ENCODE results near the gene CCNL2. TPM values are rescaled to one million over a fixed set of nuclear protein-coding genes. Genes with fewer than 3 reads are reported as not detected.

The CCNL2 gene
- total RNA-seq, 1 experiment from 2014 or later = 97.9 TPM

DNA sequence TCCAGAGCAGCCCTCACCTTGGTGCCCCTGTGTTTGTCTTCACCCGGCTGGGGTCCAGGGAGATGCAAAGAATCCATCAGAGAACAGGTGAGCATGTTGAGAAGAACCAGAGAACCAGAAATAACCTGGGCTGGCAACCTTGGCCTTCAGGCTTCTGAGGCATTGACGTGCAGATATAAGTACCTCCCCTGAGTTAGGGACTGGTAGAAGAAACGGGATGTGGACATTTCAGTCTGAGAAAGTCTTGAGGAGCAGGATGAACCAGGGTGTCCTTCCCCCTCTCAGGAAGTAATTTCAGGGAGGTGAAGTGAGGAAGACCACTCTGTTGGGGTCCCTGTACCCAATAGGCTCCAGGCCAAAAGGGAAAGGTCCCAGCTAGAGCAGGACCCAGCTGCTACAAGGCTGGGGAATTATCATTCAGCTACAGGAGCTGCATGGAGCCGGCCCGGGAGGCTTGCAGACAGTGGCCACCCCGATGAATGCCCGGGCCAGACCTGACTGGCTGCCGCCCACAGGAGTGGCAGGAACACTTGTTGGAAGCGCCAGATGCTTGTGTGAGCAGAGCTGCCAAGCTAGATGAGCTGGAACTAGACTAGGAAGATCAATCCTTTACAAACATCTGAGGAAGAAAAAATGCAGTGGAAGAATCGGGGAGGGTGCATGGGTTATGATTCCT, 22.4 kb downstream of the CCNL2 start:
- no peak for DNase-seq
- no peak overlapping the region for H2AFZ ChIP-seq (ENCODE audit: low read length)
- 0 out of 2 replicates have a peak, but pooled peaks cover 6% of the 10 kb centered on the region for H4K20me1 ChIP-seq (ENCODE audit: insufficient read depth, low read depth, low read length)
- peaks cover 6% of the 10 kb centered on the region; the same call in 1 of the 2 replicates for H3K36me3 ChIP-seq (ENCODE audit: insufficient read depth, low read length)
- H3K4me3 ChIP-seq (ENCODE audit: low read length) = peak overlapping the region; percentile 74; the same call in 1 of the 2 replicates
- H3K9me2 ChIP-seq (replicated peaks; ENCODE audit: insufficient read depth, low read length) = no peaks in the 10 kb centered on the region
- no peaks in the 10 kb centered on the region for H3K27me3 ChIP-seq (ENCODE audit: low read length)
- H3K79me2 ChIP-seq (ENCODE audit: low read length) = peaks cover 33% of the 10 kb centered on the region
- H3K4me2 ChIP-seq (ENCODE audit: low read depth, low read length, poor library complexity, severe bottlenecking) = peak overlapping the region; percentile 88
- peak overlapping the region; percentile 92; the same call in 1 of the 2 replicates for H3K9ac ChIP-seq (ENCODE audit: low read length)
- H3K9me3 ChIP-seq (ENCODE audit: low read length) = no peaks in the 10 kb centered on the region
- H3K27ac ChIP-seq (ENCODE audit: low read length) = no peak overlapping the region
- peaks cover 33% of the 10 kb centered on the region for H3K4me1 ChIP-seq (ENCODE audit: low read length)

DNA sequence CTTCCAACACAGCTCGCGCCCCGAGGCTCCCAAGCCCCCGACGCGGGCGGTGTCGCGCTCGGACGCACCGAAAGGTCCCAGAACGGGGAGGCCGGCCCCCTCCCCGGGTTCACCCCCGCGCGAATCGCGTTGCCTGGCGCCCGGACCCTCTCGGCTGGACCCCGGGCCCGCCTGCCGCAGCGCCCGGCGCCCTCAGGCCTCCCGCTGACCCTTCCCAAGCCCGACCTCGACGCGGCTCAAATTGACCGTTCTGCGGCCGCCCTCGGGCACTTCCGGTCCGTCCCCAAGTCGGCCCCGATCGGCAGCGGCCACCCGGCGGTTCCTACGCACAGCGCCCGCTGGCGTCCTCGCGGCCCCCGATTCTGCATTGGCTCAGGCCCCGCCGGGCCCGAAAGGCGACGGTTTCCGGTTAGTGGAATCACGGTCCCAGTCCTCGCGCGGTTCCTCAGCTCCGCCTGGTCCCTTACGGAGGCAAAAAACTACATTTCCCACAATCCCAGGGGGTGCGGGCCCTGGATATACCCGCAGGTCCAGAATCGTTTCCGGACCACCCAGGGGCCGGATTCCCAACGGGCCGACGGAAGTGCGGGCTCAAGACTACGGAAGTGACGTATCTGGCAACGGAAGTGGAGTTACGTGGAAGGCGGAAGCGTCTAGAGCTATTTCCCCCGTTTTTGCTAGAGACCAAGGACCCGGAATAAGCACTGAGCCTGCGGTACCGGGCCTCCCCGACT, 24.0 kb downstream of the CCNL2 start, which contains the start of gene AURKAIP1:
TSS of gene AURKAIP1 (minus strand) at position 279 of the 734 bp plus-strand sequence. CDS start 451 bp downstream, outside the sequence.
- H3K4me2 ChIP-seq (ENCODE audit: low read depth, low read length, poor library complexity, severe bottlenecking) = peak within 1 kb of the TSS; percentile 88
- peak; percentile 100 for DNase-seq
- no peaks in the 10 kb centered on the region for H3K27me3 ChIP-seq (ENCODE audit: low read length)
- H3K36me3 ChIP-seq (ENCODE audit: insufficient read depth, low read length) = 0 out of 2 replicates have a peak, but pooled peaks cover 6% of the 10 kb centered on the region
- no peaks in the 10 kb centered on the region for H3K9me3 ChIP-seq (ENCODE audit: low read length)
- peaks cover 35% of the 10 kb centered on the region for H3K4me1 ChIP-seq (ENCODE audit: low read length)
- no peaks in the 10 kb centered on the region for H3K9me2 ChIP-seq (replicated peaks; ENCODE audit: insufficient read depth, low read length)
- peak within 1 kb of the TSS; percentile 65 for H3K27ac ChIP-seq (ENCODE audit: low read length)
- H2AFZ ChIP-seq (ENCODE audit: low read length) = no peak within 1 kb of the TSS
- peak within 1 kb of the TSS; percentile 95 for H3K4me3 ChIP-seq (ENCODE audit: low read length)
- H3K9ac ChIP-seq (ENCODE audit: low read length) = peak within 1 kb of the TSS; percentile 92
- peaks cover 29% of the 10 kb centered on the region for H3K79me2 ChIP-seq (ENCODE audit: low read length)
- H4K20me1 ChIP-seq (ENCODE audit: insufficient read depth, low read depth, low read length) = 0 out of 2 replicates have a peak, but pooled peaks cover 6% of the 10 kb centered on the region

DNA sequence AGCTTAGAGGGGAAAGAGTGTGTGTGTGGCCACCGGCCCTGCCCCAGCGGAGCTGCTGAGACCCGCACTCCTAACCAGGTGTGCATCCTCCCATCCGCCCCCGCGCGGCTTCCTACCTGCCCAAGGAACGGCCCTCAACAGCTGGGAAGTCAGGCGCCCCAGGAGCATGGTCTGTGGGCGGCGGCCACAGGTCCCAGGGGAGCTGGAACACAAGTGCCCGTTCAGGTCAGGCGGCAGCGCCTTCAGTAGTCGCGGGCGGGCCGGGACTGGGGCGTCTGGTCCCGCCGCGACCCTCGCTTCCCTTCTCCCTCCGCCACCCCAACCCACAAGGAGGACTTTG, 24.6 kb downstream of the CCNL2 start:
- H3K27ac ChIP-seq (ENCODE audit: low read length) = peak overlapping the region; percentile 65
- H3K36me3 ChIP-seq (ENCODE audit: insufficient read depth, low read length) = 0 out of 2 replicates have a peak, but pooled peaks cover 6% of the 10 kb centered on the region
- H3K9ac ChIP-seq (ENCODE audit: low read length) = peak overlapping the region; percentile 92
- H2AFZ ChIP-seq (ENCODE audit: low read length) = no peak overlapping the region
- peak overlapping the region; percentile 95 for H3K4me3 ChIP-seq (ENCODE audit: low read length)
- H3K4me2 ChIP-seq (ENCODE audit: low read depth, low read length, poor library complexity, severe bottlenecking) = peak overlapping the region; percentile 87
- 0 out of 2 replicates have a peak, but pooled peaks cover 6% of the 10 kb centered on the region for H4K20me1 ChIP-seq (ENCODE audit: insufficient read depth, low read depth, low read length)
- DNase-seq = no peak
- no peaks in the 10 kb centered on the region for H3K9me2 ChIP-seq (replicated peaks; ENCODE audit: insufficient read depth, low read length)
- no peaks in the 10 kb centered on the region for H3K27me3 ChIP-seq (ENCODE audit: low read length)
- H3K79me2 ChIP-seq (ENCODE audit: low read length) = peaks cover 29% of the 10 kb centered on the region
- H3K4me1 ChIP-seq (ENCODE audit: low read length) = peaks cover 35% of the 10 kb centered on the region
- no peaks in the 10 kb centered on the region for H3K9me3 ChIP-seq (ENCODE audit: low read length)

DNA sequence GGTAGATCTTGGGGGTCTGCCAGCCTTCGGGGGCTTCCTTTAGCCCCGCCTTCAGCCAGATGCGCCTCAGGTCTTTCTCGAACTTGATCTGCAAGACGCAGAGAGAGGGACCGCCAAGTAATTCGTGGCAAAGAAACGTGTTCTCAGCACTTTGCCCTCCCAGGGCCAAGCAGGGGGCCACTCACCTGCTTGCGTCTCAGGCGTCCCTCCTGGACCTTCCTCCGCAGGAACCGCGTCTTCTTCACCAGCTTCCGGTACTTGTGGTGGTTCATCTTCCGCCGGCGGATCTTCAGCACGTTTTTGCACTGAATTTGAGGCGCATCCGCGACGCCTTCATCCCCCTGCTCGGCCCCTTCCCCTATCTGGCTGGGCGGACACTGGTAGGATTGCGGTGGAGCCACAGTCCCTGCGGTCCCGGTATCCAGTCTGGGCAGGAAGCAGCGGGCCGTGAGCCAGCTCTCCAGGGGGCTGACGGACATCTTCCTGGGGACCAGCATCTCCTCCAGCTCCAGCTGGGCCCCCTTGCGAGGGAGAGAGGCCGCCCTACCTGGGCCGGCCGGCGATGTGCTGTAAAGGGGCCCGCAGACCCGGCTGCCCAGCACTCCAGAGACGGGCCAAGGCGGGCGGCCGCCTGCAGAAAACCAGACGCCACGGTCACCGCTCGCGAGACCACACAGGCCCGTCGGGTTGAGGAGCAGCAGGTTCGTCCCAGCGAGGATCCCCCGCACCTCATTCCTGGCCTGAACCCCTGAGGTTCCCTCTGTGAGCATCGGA, 25.1 kb downstream of the CCNL2 start:
- H3K9me2 ChIP-seq (replicated peaks; ENCODE audit: insufficient read depth, low read length) = no peaks in the 10 kb centered on the region
- 0 out of 2 replicates have a peak, but pooled peaks cover 6% of the 10 kb centered on the region for H3K36me3 ChIP-seq (ENCODE audit: insufficient read depth, low read length)
- H4K20me1 ChIP-seq (ENCODE audit: insufficient read depth, low read depth, low read length) = 0 out of 2 replicates have a peak, but pooled peaks cover 6% of the 10 kb centered on the region
- H2AFZ ChIP-seq (ENCODE audit: low read length) = no peak overlapping the region
- no peaks in the 10 kb centered on the region for H3K27me3 ChIP-seq (ENCODE audit: low read length)
- peak overlapping the region; percentile 92 for H3K9ac ChIP-seq (ENCODE audit: low read length)
- no peak for DNase-seq
- no peaks in the 10 kb centered on the region for H3K9me3 ChIP-seq (ENCODE audit: low read length)
- H3K4me1 ChIP-seq (ENCODE audit: low read length) = peaks cover 35% of the 10 kb centered on the region
- no peak overlapping the region; the same call in 1 of the 2 replicates for H3K27ac ChIP-seq (ENCODE audit: low read length)
- H3K4me2 ChIP-seq (ENCODE audit: low read depth, low read length, poor library complexity, severe bottlenecking) = peak overlapping the region; percentile 87
- H3K4me3 ChIP-seq (ENCODE audit: low read length) = peak overlapping the region; percentile 95
- H3K79me2 ChIP-seq (ENCODE audit: low read length) = peaks cover 29% of the 10 kb centered on the region

DNA sequence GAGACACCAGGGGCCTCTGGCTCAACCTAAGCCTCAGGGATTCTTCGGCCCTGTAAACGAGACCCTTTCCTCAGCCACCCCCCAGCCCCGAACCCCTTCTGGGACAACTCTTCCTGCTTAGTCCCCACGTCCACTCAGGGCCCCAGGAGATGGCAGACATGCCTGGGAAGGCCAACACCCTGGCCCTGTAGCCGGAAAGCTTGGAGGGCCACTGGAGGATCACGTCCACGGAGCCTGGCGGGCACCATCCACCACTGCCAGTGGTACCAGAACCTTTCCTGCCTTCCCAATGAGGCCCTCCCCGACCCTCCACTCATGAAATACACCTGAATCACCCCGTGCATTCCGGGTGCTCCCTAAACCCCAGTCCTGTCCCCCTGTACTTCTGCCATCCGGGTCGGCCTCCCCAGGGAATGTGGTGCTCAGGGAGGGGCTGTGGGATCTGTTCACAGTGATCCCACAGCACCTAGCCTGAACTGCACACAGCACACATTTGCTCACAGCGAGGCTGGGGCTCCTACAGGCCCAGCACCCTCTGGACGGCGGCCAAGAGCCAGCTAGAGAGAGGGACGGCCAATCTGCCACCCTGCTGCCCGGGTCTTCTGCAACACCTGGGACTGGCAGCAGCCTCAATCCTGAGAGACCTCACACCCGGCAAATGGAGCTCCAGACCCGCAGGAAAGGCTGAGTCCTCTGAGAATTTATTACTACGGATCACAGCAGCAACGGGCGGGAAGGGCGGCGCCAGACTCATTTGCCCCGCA, 25.9 kb downstream of the CCNL2 start:
- Histone ChIP-seq H3K79me2 (ENCODE audit: low read length) (peaks cover 29% of the 10 kb centered on the region), H3K9me2 (replicated peaks; ENCODE audit: insufficient read depth, low read length) (no peaks in the 10 kb centered on the region), H3K27ac (ENCODE audit: low read length) (no peak overlapping the region), H3K9me3 (ENCODE audit: low read length) (no peaks in the 10 kb centered on the region), H3K4me2 (ENCODE audit: low read depth, low read length, poor library complexity, severe bottlenecking) (peak overlapping the region; percentile 87), H4K20me1 (ENCODE audit: insufficient read depth, low read depth, low read length) (0 out of 2 replicates have a peak, but pooled peaks cover 6% of the 10 kb centered on the region), H3K4me1 (ENCODE audit: low read length) (peaks cover 35% of the 10 kb centered on the region), H3K9ac (ENCODE audit: low read length) (peak overlapping the region; percentile 92), H3K27me3 (ENCODE audit: low read length) (no peaks in the 10 kb centered on the region), H2AFZ (ENCODE audit: low read length) (no peak overlapping the region), H3K36me3 (ENCODE audit: insufficient read depth, low read length) (0 out of 2 replicates have a peak, but pooled peaks cover 6% of the 10 kb centered on the region), H3K4me3 (ENCODE audit: low read length) (peak overlapping the region; percentile 95; the same call in 1 of the 2 replicates)
- no peak for DNase-seq

DNA sequence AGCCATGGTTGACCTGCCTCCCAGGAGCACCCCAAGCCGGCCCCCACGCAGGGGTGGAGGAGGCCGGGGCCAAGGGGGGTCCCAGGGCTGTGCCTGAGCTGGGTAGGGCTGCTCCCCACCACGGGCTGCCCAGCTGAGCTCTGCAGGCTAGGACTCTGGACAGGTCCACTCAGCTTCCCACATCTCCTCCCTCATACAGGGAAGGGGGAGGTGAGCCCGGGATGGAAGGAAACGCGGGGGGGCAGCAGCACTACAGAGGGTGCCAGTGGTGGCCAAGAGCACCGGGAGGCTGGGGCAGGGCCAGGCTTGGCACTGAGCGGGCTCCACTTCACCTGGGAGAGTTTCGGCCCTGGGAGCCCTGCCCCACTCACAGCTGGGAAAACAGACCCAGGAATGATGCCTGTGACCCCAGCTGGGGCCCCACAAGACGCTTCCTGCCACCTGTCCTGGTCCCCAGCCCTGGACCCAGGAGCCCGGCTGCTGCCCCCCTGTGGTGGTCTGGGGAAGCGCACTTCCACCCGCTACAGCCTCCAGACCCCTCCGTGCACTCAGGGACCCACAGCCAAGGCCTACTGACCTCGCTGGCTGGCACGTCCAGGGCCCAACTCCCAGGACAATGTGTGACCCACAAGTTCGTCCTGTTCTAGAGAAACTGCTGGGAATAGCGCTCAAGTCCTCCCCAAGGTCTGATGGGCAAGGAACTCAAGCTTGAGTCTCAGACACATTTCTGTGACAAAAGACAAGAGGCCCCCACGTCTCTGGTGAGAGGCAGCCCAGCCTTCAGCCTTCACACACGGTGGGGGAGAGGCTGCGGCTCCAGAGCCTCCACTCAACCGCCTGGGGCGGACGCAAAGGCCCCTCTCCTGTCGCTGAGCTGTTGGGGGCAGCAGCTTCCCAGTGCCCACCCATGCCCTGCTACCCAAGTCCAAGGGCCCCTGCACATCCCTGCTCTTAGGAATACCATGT, 27.1 kb downstream of the CCNL2 start:
- Histone ChIP-seq H3K4me3 (ENCODE audit: low read length) (no peak overlapping the region; the same call in 1 of the 2 replicates), H3K27me3 (ENCODE audit: low read length) (no peaks in the 10 kb centered on the region), H3K9ac (ENCODE audit: low read length) (peak overlapping the region; percentile 48), H4K20me1 (ENCODE audit: insufficient read depth, low read depth, low read length) (0 out of 2 replicates have a peak, but pooled peaks cover 6% of the 10 kb centered on the region), H3K9me3 (ENCODE audit: low read length) (peaks cover 4% of the 10 kb centered on the region), H3K79me2 (ENCODE audit: low read length) (peaks cover 29% of the 10 kb centered on the region), H3K9me2 (replicated peaks; ENCODE audit: insufficient read depth, low read length) (no peaks in the 10 kb centered on the region), H2AFZ (ENCODE audit: low read length) (no peak overlapping the region), H3K4me1 (ENCODE audit: low read length) (peaks cover 35% of the 10 kb centered on the region), H3K4me2 (ENCODE audit: low read depth, low read length, poor library complexity, severe bottlenecking) (peak overlapping the region; percentile 37), H3K27ac (ENCODE audit: low read length) (no peak overlapping the region), H3K36me3 (ENCODE audit: insufficient read depth, low read length) (0 out of 2 replicates have a peak, but pooled peaks cover 6% of the 10 kb centered on the region)
- DNase-seq = peak; percentile 90

Measured in Karpas-422 (cell line).